Measurements from ENCODE around the gene CACNA2D1.

DNA sequence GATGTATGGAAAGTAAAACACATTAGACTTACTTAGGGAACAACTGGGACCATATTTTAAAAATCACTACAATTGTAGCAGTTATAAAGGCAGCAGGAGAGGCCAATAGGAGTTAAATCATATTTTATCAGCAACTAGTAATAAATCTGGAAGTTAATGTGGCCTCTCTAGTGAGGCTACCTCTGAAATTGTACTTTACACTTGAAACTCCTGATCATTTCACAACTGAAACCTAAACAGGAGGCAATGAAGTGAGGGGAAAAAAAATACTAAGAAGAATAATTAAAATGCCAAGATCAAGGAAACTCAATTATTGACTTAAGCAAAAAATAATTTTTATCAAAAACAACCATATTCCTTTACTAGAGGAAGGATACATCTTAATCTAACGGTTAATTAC, 408.1 kb downstream of the CACNA2D1 start:
- TF ChIP-seq ZBTB8A (IDR thresholded peaks at IDR 0.05; ENCODE audit: partially characterized antibody) (no peak), ZNF263 (CRISPR knock-in tag; IDR thresholded peaks at IDR 0.05; ENCODE audit: borderline replicate concordance) (no peak), FOXJ2 (tag; IDR thresholded peaks at IDR 0.05) (no peak)
- TF ChIP-seq, protein P1, sequence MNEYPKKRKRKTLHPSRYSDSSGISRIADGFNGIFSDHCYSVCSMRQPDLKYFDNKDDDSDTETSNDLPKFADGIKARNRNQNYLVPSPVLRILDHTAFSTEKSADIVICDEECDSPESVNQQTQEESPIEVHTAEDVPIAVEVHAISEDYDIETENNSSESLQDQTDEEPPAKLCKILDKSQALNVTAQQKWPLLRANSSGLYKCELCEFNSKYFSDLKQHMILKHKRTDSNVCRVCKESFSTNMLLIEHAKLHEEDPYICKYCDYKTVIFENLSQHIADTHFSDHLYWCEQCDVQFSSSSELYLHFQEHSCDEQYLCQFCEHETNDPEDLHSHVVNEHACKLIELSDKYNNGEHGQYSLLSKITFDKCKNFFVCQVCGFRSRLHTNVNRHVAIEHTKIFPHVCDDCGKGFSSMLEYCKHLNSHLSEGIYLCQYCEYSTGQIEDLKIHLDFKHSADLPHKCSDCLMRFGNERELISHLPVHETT (CRISPR knock-in tag; conservative IDR thresholded peaks at IDR 0.05 in 1 of 2, IDR thresholded peaks at IDR 0.05 in 1 of 2), result no peak

Measured in K562 (cell line).